CD4-positive, alpha-beta T cell treated with Interleukin-10 for 1 hour (primary cell): ENCODE data around the gene SLC49A3.

Experiments
- DNase-seq: peaks from one replicate; pipeline ENCODE4 v3.0.0-alpha.2; 2020

The SLC49A3 gene

GRCh38 chr4:664713-665231 lies 24.2 kb downstream of the SLC49A3 start:
- DNase-seq, result no peak

- DNase-seq, result peak; percentile 82
Observed at GRCh38 chr4:663438-664428, 25.2 kb downstream of the SLC49A3 start.

GRCh38 chr4:663046-663437 lies 25.9 kb downstream of the SLC49A3 start:
- no peak for DNase-seq

GRCh38 chr4:661881-662761 lies 26.8 kb downstream of the SLC49A3 start:
- no peak for DNase-seq

GRCh38 chr4:661231-661630 lies 27.7 kb downstream of the SLC49A3 start:
- no peak for DNase-seq

GRCh38 chr4:660401-660800 lies 28.6 kb downstream of the SLC49A3 start:
- DNase-seq, result no peak

GRCh38 chr4:659851-660250 lies 29.1 kb downstream of the SLC49A3 start:
- DNase-seq, result no peak

GRCh38 chr4:658681-659667 lies 30.0 kb downstream of the SLC49A3 start:
- DNase-seq, result no peak

GRCh38 chr4:657834-658667 lies 30.9 kb downstream of the SLC49A3 start:
- DNase-seq, result no peak

- no peak for DNase-seq
Observed at GRCh38 chr4:657338-657833, 31.6 kb downstream of the SLC49A3 start.

- DNase-seq, result no peak
Observed at GRCh38 chr4:656436-657337, 32.3 kb downstream of the SLC49A3 start.

GRCh38 chr4:655464-656151 lies 33.3 kb downstream of the SLC49A3 start:
- no peak for DNase-seq

GRCh38 chr4:654871-655463 lies 34.0 kb downstream of the SLC49A3 start:
- DNase-seq, result no peak

GRCh38 chr4:654503-654845 lies 34.5 kb downstream of the SLC49A3 start:
- no peak for DNase-seq

GRCh38 chr4:653831-654502 lies 35.0 kb downstream of the SLC49A3 start:
- no peak for DNase-seq

GRCh38 chr4:653080-653821 lies 35.7 kb downstream of the SLC49A3 start:
- DNase-seq, result no peak

GRCh38 chr4:651884-652642 lies 36.9 kb downstream of the SLC49A3 start:
- DNase-seq, result no peak
